IPS-18c (cell line): ENCODE data around the gene CDC123.

ENCODE experiments used
- H3K4me3 ChIP-seq: 2 replicates; pipeline ENCODE4 v1.7.0; 2013; ENCODE audit warnings: low read depth, mild to moderate bottlenecking, low read length, moderate library complexity; ENCODE audit not compliant: insufficient read depth
- H3K9me3 ChIP-seq: one replicate; pipeline ENCODE4 v1.6.1; 2013; ENCODE audit warnings: mild to moderate bottlenecking, low read length, moderate library complexity; ENCODE audit not compliant: control insufficient read depth, insufficient read depth

Gene CDC123

GRCh38 chr10:12184165-12184564 lies 11.8 kb upstream of the CDC123 start:
- no peak overlapping the region for H3K4me3 ChIP-seq
- H3K9me3 ChIP-seq, result no peaks in the 10 kb centered on the region

- Histone ChIP-seq H3K4me3 (no peak overlapping the region), H3K9me3 (no peaks in the 10 kb centered on the region)
Measured at GRCh38 chr10:12186323-12186722, 9.7 kb upstream of the CDC123 start.

- H3K9me3 ChIP-seq, result no peaks in the 10 kb centered on the region
- H3K4me3 ChIP-seq, result no peak overlapping the region
Measured at GRCh38 chr10:12187321-12187905, 8.6 kb upstream of the CDC123 start.

GRCh38 chr10:12188656-12189055 lies 7.3 kb upstream of the CDC123 start:
- no peak overlapping the region for H3K4me3 ChIP-seq
- H3K9me3 ChIP-seq, result no peaks in the 10 kb centered on the region

GRCh38 chr10:12189426-12189825 lies 6.6 kb upstream of the CDC123 start:
- no peaks in the 10 kb centered on the region for H3K9me3 ChIP-seq
- H3K4me3 ChIP-seq, result no peak overlapping the region

- Histone ChIP-seq H3K9me3 (no peaks in the 10 kb centered on the region), H3K4me3 (no peak overlapping the region)
Measured at GRCh38 chr10:12191715-12192114, 4.3 kb upstream of the CDC123 start.

- H3K9me3 ChIP-seq, result no peaks in the 10 kb centered on the region
Measured at GRCh38 chr10:12193193-12193592, 2.8 kb upstream of the CDC123 start.

GRCh38 chr10:12194752-12195271 lies 1.2 kb upstream of the CDC123 start:
- no peaks in the 10 kb centered on the region for H3K9me3 ChIP-seq

More at GRCh38 chr10:12193193-12193592, 2.8 kb upstream of the CDC123 start:
- H3K4me3 ChIP-seq, result no peak overlapping the region

GRCh38 chr10:12195281-12195602 lies 746 bp upstream of the CDC123 start:
- peak overlapping the region; percentile 99 for H3K4me3 ChIP-seq
- H3K9me3 ChIP-seq, result no peaks in the 10 kb centered on the region

More at GRCh38 chr10:12194752-12195271, 1.2 kb upstream of the CDC123 start:
- H3K4me3 ChIP-seq, result peak overlapping the region; percentile 99

- H3K9me3 ChIP-seq, result no peaks in the 10 kb centered on the region
- peak overlapping the region; percentile 99 for H3K4me3 ChIP-seq
Measured at GRCh38 chr10:12196531-12197211, 683 bp downstream of the CDC123 start.

GRCh38 chr10:12198156-12198555 lies 2.2 kb downstream of the CDC123 start:
- no peak overlapping the region for H3K4me3 ChIP-seq

GRCh38 chr10:12200850-12201249 lies 4.9 kb downstream of the CDC123 start:
- no peak overlapping the region for H3K4me3 ChIP-seq
- no peaks in the 10 kb centered on the region for H3K9me3 ChIP-seq

More at GRCh38 chr10:12198156-12198555, 2.2 kb downstream of the CDC123 start:
- H3K9me3 ChIP-seq, result no peaks in the 10 kb centered on the region

- no peaks in the 10 kb centered on the region for H3K9me3 ChIP-seq
Measured at GRCh38 chr10:12201543-12201942, 5.6 kb downstream of the CDC123 start.

GRCh38 chr10:12202226-12202625 lies 6.2 kb downstream of the CDC123 start:
- no peak overlapping the region for H3K4me3 ChIP-seq
- H3K9me3 ChIP-seq, result no peaks in the 10 kb centered on the region

More at GRCh38 chr10:12201543-12201942, 5.6 kb downstream of the CDC123 start:
- H3K4me3 ChIP-seq, result no peak overlapping the region

- no peaks in the 10 kb centered on the region for H3K9me3 ChIP-seq
- no peak overlapping the region for H3K4me3 ChIP-seq
Measured at GRCh38 chr10:12205082-12205481, 9.1 kb downstream of the CDC123 start.

GRCh38 chr10:12207114-12207513 lies 11.1 kb downstream of the CDC123 start:
- no peaks in the 10 kb centered on the region for H3K9me3 ChIP-seq
- no peak overlapping the region for H3K4me3 ChIP-seq

GRCh38 chr10:12208460-12208859 lies 12.5 kb downstream of the CDC123 start:
- no peaks in the 10 kb centered on the region for H3K9me3 ChIP-seq
- H3K4me3 ChIP-seq, result no peak overlapping the region

- no peak overlapping the region for H3K4me3 ChIP-seq
Measured at GRCh38 chr10:12212454-12212853, 16.5 kb downstream of the CDC123 start.

More at GRCh38 chr10:12212454-12212853, 16.5 kb downstream of the CDC123 start:
- no peaks in the 10 kb centered on the region for H3K9me3 ChIP-seq
